HFFc6 (cell line): ENCODE data around the gene ADNP. TPM values are rescaled to one million over a fixed set of nuclear protein-coding genes. Genes with fewer than 3 reads are reported as not detected.

Experiments used
- DNase-seq: peaks from one replicate; pipeline ENCODE4 v3.0.0-alpha.2; 2018
- H3K27ac Mint-ChIP-seq: 2 replicates; pipeline ENCODE4 v1.8.0; 2020; ENCODE audit warnings: mild to moderate bottlenecking, mixed read lengths
- H3K27me3 Mint-ChIP-seq: 2 replicates; pipeline ENCODE4 v1.8.0; 2021; ENCODE audit warnings: mild to moderate bottlenecking, moderate library complexity, mixed read lengths; ENCODE audit not compliant: insufficient read depth
- H3K36me3 Mint-ChIP-seq: 2 replicates; pipeline ENCODE4 v1.8.0; 2021; ENCODE audit warnings: low read depth, mixed read lengths
- H3K4me1 Mint-ChIP-seq: 2 replicates; pipeline ENCODE4 v1.8.0; 2020; ENCODE audit warnings: low read depth, mixed read lengths
- H3K4me3 Mint-ChIP-seq: 2 replicates; pipeline ENCODE4 v1.8.0; 2020; ENCODE audit warnings: mild to moderate bottlenecking, moderate library complexity, mixed read lengths
- H3K9me3 Mint-ChIP-seq: 2 replicates; pipeline ENCODE4 v1.8.0; 2020; ENCODE audit warnings: mild to moderate bottlenecking, mixed read lengths
- total RNA-seq, 6 experiments: library from RNA; stranded (reverse); fragmentation: NEBNext Ultra II Directional; extraction: Animal tissue kit (Norgen Biotek cat#: 25700); gene quantifications; 2 replicates in 1 of 6; 3 replicates in 5 of 6; pipeline ENCODE4 v1.2.3, GENCODE V29; 2021
- TF ChIP-seq, protein P1 (sequence below): fragments of 200-600 bp; sonication (generic); IDR thresholded peaks from 2 replicates; pipeline ENCODE4 v1.5.0; 2021; ENCODE audit warnings: antibody characterized with exemption, mild to moderate bottlenecking

ADNP gene
- total RNA-seq, 6 experiments from 2014 or later = 56.5 to 68.8 (median 57.3) TPM

DNA sequence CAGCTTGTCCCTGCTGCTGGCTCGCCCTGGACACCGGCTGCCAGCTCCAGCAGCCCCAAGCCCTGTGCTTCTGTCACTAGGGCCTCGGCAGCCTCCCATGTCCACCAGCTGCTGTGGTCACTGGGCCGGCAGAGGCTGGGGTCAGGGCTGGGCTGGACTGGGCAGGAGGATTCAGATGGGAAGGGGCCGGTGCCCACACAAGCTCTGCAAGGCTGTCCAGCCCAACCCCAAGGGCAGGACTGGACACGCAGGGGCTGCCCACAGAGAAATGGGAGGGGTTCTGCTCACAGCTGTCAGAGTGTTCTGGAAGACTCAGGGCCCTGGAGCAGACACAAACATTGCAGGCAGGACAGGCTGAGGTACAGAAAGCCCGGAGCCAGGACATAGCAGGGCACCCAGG lies 65.6 kb downstream of the ADNP start:
- Mint-ChIP-seq H3K4me3 (no peak overlapping the region), H3K27me3 (no peaks in the 10 kb centered on the region), H3K9me3 (no peaks in the 10 kb centered on the region), H3K4me1 (no peaks in the 10 kb centered on the region), H3K27ac (no peak overlapping the region), H3K36me3 (no peaks in the 10 kb centered on the region)
- no peak for DNase-seq
- TF ChIP-seq, protein P1, sequence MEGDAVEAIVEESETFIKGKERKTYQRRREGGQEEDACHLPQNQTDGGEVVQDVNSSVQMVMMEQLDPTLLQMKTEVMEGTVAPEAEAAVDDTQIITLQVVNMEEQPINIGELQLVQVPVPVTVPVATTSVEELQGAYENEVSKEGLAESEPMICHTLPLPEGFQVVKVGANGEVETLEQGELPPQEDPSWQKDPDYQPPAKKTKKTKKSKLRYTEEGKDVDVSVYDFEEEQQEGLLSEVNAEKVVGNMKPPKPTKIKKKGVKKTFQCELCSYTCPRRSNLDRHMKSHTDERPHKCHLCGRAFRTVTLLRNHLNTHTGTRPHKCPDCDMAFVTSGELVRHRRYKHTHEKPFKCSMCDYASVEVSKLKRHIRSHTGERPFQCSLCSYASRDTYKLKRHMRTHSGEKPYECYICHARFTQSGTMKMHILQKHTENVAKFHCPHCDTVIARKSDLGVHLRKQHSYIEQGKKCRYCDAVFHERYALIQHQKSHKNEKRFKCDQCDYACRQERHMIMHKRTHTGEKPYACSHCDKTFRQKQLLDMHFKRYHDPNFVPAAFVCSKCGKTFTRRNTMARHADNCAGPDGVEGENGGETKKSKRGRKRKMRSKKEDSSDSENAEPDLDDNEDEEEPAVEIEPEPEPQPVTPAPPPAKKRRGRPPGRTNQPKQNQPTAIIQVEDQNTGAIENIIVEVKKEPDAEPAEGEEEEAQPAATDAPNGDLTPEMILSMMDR = no peak

DNA sequence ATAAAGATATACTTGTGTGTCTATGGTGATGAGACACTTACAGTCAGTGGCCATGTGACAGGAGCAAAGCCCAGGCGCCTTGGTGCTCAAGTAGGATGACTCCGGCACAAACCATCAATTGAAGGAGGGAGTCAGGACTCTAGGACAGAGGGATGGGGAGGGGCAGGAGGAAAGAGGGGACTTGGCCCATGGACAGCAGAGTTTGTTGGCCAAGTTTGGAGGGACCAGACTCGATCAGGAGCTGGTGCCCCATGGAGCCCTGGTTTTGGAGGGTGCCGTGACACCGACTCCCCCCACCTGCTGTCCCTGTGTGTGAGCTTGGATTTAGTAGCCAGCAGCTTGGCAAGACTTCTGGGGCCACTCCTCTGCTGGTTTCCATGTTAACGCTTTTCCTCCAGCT lies 66.1 kb downstream of the ADNP start:
- Mint-ChIP-seq H3K36me3 (no peaks in the 10 kb centered on the region), H3K9me3 (no peaks in the 10 kb centered on the region), H3K27ac (no peak overlapping the region), H3K4me3 (no peak overlapping the region), H3K27me3 (no peaks in the 10 kb centered on the region), H3K4me1 (no peaks in the 10 kb centered on the region)
- TF ChIP-seq, protein P1 = no peak
- no peak for DNase-seq

DNA sequence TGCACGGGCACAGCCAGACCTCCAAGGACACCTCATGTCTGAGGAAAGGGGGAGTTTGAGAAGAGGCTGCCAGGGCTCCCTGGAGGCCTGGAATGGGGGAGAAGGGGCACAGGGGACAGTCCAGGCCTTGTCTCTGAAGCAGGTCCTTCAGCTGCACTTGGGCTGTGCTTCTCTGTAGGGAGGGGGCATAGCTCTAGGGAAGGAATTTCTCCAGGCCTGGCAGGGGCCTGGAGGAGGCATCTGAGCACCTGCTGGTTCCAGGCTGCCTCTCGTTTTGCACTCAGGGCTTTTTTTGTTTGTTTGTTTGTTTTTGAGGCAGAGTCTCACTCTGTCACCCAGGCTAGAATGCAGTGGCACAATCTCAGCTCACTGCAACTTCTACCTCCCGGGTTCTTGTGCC lies 68.7 kb downstream of the ADNP start:
- Mint-ChIP-seq H3K27ac (no peak overlapping the region), H3K9me3 (no peaks in the 10 kb centered on the region), H3K27me3 (no peaks in the 10 kb centered on the region), H3K4me3 (no peak overlapping the region), H3K36me3 (no peaks in the 10 kb centered on the region), H3K4me1 (no peaks in the 10 kb centered on the region)
- DNase-seq = no peak
- TF ChIP-seq, protein P1 = no peak

DNA sequence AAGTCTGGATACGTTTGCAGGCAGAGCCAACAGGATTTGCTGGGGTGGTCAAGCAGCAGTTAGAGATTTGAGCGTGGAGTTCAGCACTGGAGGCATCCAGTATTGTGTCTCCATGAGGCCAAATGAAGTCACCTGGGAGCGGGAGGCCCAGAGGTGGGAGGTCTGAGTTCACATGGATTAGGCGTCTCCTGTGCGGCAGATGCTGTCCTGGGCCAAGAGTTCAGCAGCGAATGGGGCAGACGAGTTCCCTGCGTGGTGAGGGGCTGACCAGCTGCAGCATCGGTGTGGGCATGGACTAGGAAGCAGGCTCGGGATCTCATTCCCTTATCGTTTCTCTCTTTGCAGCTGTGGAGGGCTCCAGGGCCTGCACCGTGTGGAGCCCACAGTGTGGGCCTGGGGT lies 70.2 kb downstream of the ADNP start:
- TF ChIP-seq, protein P1 = no peak
- Mint-ChIP-seq H3K36me3 (no peaks in the 10 kb centered on the region), H3K4me1 (peaks cover 5% of the 10 kb centered on the region; the same call in 1 of the 2 replicates), H3K27me3 (no peaks in the 10 kb centered on the region), H3K27ac (no peak overlapping the region), H3K9me3 (no peaks in the 10 kb centered on the region), H3K4me3 (no peak overlapping the region)
- no peak for DNase-seq

DNA sequence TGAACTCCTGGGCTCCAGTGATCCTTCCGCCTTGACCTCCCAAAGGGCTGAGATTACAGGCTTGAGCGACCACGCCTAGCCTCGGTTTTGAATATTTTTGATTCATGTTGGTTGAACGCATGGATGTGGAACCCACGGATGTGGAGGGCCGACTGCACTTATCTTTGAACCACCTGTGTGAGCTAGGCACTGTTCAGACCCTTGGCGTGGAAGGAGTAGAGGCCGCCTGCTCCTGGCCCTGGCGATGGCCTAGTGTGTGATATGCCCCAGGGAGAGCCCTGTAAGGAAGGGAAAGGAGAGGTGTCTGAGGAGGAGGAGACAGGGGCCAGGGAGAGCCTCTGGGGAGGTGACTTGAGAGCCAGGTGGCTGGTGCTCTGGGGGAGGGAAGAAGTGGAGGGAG lies 72.1 kb downstream of the ADNP start:
- Mint-ChIP-seq H3K27me3 (no peaks in the 10 kb centered on the region), H3K27ac (no peak overlapping the region), H3K4me3 (no peak overlapping the region), H3K36me3 (no peaks in the 10 kb centered on the region), H3K4me1 (peaks cover 9% of the 10 kb centered on the region; the same call in 1 of the 2 replicates), H3K9me3 (no peaks in the 10 kb centered on the region)
- TF ChIP-seq, protein P1 = no peak
- DNase-seq = no peak

DNA sequence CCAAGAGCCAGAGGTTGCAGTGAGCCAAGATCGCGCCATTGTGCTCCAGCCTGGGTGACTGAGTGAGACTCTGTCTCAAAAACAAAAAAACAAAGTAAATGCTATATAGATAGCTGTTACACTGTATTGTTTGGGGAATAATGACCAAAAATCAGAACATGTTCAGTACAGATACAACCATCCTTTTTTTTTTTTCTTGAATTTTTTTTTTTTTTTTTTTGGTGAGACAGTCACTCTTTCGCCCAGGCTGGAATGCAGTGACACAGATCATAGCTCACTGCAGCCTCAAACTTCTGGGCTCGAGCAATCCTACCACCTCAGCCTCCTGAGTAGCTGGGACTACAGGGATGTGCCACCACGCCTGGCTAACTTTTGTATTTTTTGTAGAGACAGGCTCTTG lies 72.7 kb downstream of the ADNP start:
- no peak for DNase-seq
- H3K4me3 Mint-ChIP-seq = no peak overlapping the region
- H3K27me3 Mint-ChIP-seq = no peaks in the 10 kb centered on the region
- H3K4me1 Mint-ChIP-seq = peaks cover 9% of the 10 kb centered on the region; the same call in 1 of the 2 replicates
- no peaks in the 10 kb centered on the region for H3K9me3 Mint-ChIP-seq
- TF ChIP-seq, protein P1 = no peak
- no peaks in the 10 kb centered on the region for H3K36me3 Mint-ChIP-seq
- no peak overlapping the region for H3K27ac Mint-ChIP-seq
